ENCODE results near the gene OR2H1.

GRCh38 chr6:29495571-29495970 lies 38.6 kb downstream of the OR2H1 start:
- TF ChIP-seq CTCF (conservative IDR thresholded peaks at IDR 0.05): no peak
- TF ChIP-seq ZFX (IDR thresholded peaks at IDR 0.05): no peak

Measured in C4-2B (cell line).